Hematopoietic multipotent progenitor cell treated with erythropoietin and hydrocortisone succinate and interleukin-3 and kit ligand, for 17 days (in vitro differentiated cells): ENCODE measurements around the gene CREB3L2.
"Not testable (repeated sequence)": the region's sequence is repeated elsewhere in the genome, so short reads cannot be mapped to it uniquely, and the experiment has no call there.

ENCODE experiments used
- DNase-seq: peaks from one replicate; pipeline ENCODE4 v3.0.0-alpha.2; 2015; ENCODE audit warnings: low spot score

The CREB3L2 gene

GRCh38 chr7:137968339-137968738 is 33.5 kb downstream of the CREB3L2 start:
- not testable (repeated sequence) for DNase-seq

GRCh38 chr7:137967143-137968018 is 34.5 kb downstream of the CREB3L2 start:
- DNase-seq, result no peak

- no peak for DNase-seq
Measured at GRCh38 chr7:137966641-137967142, 35.2 kb downstream of the CREB3L2 start.

- no peak for DNase-seq
Measured at GRCh38 chr7:137965942-137966640, 35.8 kb downstream of the CREB3L2 start.

GRCh38 chr7:137964824-137965545 is 36.9 kb downstream of the CREB3L2 start:
- no peak for DNase-seq

- peak; percentile 26 for DNase-seq
Measured at GRCh38 chr7:137962875-137963507, 38.9 kb downstream of the CREB3L2 start.

- DNase-seq, result no peak
Measured at GRCh38 chr7:137962491-137962874, 39.4 kb downstream of the CREB3L2 start.

- DNase-seq, result no peak
Measured at GRCh38 chr7:137961200-137962177, 40.4 kb downstream of the CREB3L2 start.

- no peak for DNase-seq
Measured at GRCh38 chr7:137960020-137960419, 41.9 kb downstream of the CREB3L2 start.

GRCh38 chr7:137958470-137959431 is 43.1 kb downstream of the CREB3L2 start:
- no peak for DNase-seq

GRCh38 chr7:137957887-137958286 is 44.0 kb downstream of the CREB3L2 start:
- DNase-seq, result no peak

- DNase-seq, result no peak
Measured at GRCh38 chr7:137956591-137956990, 45.3 kb downstream of the CREB3L2 start.

- DNase-seq, result no peak
Measured at GRCh38 chr7:137956183-137956582, 45.7 kb downstream of the CREB3L2 start.

GRCh38 chr7:137954614-137955013 is 47.3 kb downstream of the CREB3L2 start:
- no peak for DNase-seq

GRCh38 chr7:137953665-137954470 is 48.0 kb downstream of the CREB3L2 start:
- peak; percentile 12 for DNase-seq

GRCh38 chr7:137953043-137953664 is 48.7 kb downstream of the CREB3L2 start:
- no peak for DNase-seq

- DNase-seq, result no peak
Measured at GRCh38 chr7:137952426-137952805, 49.5 kb downstream of the CREB3L2 start.
